Effector memory CD8-positive, alpha-beta T cell (primary cell): ENCODE measurements around the gene EPHA10.
"Not testable (repeated sequence)": the region's sequence is repeated elsewhere in the genome, so short reads cannot be mapped to it uniquely, and the experiment has no call there.

Source experiments
- ATAC-seq: fragments of 150-1000 bp; cut with Tn5 transposase; replicated peaks from 2 replicates; pipeline ENCODE4 v1.10.0; 2021; ENCODE audit warnings: mild to moderate bottlenecking, moderate library complexity
- DNase-seq, 3 experiments: peaks; one replicate each; pipeline ENCODE4 v3.0.0; 2021
- H3K27ac Mint-ChIP-seq, 2 donors: one replicate each; pipeline ENCODE4 v1.8.0; 2022; ENCODE audit warnings: mild to moderate bottlenecking in 2 of 2, mixed read lengths in 2 of 2, moderate library complexity in 2 of 2
- H3K27me3 Mint-ChIP-seq, 2 donors: one replicate each; pipeline ENCODE4 v1.8.0; 2022; ENCODE audit warnings: mixed read lengths in 2 of 2
- H3K36me3 Mint-ChIP-seq: one replicate; pipeline ENCODE4 v1.8.0; 2022; ENCODE audit warnings: mild to moderate bottlenecking, moderate library complexity, mixed read lengths; ENCODE audit not compliant: insufficient read depth
- H3K4me1 Mint-ChIP-seq, 2 donors: one replicate each; pipeline ENCODE4 v1.8.0; 2022; ENCODE audit warnings: low read depth in 2 of 2, mixed read lengths in 2 of 2
- H3K4me3 Mint-ChIP-seq, 2 donors: one replicate each; pipeline ENCODE4 v1.8.0; 2022; ENCODE audit warnings: mild to moderate bottlenecking in 2 of 2, mixed read lengths in 2 of 2, moderate library complexity in 2 of 2
- H3K9me3 Mint-ChIP-seq, 2 donors: one replicate each; pipeline ENCODE4 v1.8.0; 2022; ENCODE audit warnings: mixed read lengths in 2 of 2

Gene EPHA10

GRCh38 chr1:37737975-37738374, 26.9 kb downstream of the EPHA10 start:
- not testable (repeated sequence) for ATAC-seq, H3K36me3 Mint-ChIP-seq, H3K27ac Mint-ChIP-seq, H3K4me3 Mint-ChIP-seq, DNase-seq, H3K4me1 Mint-ChIP-seq, H3K9me3 Mint-ChIP-seq
- H3K27me3 Mint-ChIP-seq, result peaks cover 36 to 74% of the 10 kb centered on the region in 2 donors

GRCh38 chr1:37734629-37735591, 30.0 kb downstream of the EPHA10 start:
- Mint-ChIP-seq H3K9me3 (no peaks in the 10 kb centered on the region), H3K4me1 (peaks cover 0 to 2% of the 10 kb centered on the region in 2 donors), H3K4me3 (no peak overlapping the region), H3K27me3 (peaks cover 18 to 71% of the 10 kb centered on the region in 2 donors), H3K36me3 (no peaks in the 10 kb centered on the region), H3K27ac (peak overlapping the region in 1 of 2 donors; percentile 41)
- ATAC-seq (no peak), DNase-seq (no peak)

- H3K9me3 Mint-ChIP-seq, result no peaks in the 10 kb centered on the region
- DNase-seq (no peak), ATAC-seq (no peak)
- peaks cover 0 to 2% of the 10 kb centered on the region in 2 donors for H3K4me1 Mint-ChIP-seq
- no peaks in the 10 kb centered on the region for H3K36me3 Mint-ChIP-seq
- H3K27ac Mint-ChIP-seq, result no peak overlapping the region
- peaks cover 33 to 75% of the 10 kb centered on the region in 2 donors for H3K27me3 Mint-ChIP-seq
- H3K4me3 Mint-ChIP-seq, result no peak overlapping the region
Observed at GRCh38 chr1:37732111-37732780, 32.7 kb downstream of the EPHA10 start.

GRCh38 chr1:37731312-37732019, 33.5 kb downstream of the EPHA10 start:
- peaks cover 0 to 2% of the 10 kb centered on the region in 2 donors for H3K4me1 Mint-ChIP-seq
- peaks cover 33 to 70% of the 10 kb centered on the region in 2 donors for H3K27me3 Mint-ChIP-seq
- no peak for ATAC-seq
- no peaks in the 10 kb centered on the region for H3K36me3 Mint-ChIP-seq
- no peak overlapping the region for H3K27ac Mint-ChIP-seq
- H3K9me3 Mint-ChIP-seq, result no peaks in the 10 kb centered on the region
- DNase-seq, result no peak
- H3K4me3 Mint-ChIP-seq, result no peak overlapping the region

- H3K36me3 Mint-ChIP-seq, result no peaks in the 10 kb centered on the region
- H3K9me3 Mint-ChIP-seq, result no peaks in the 10 kb centered on the region
- ATAC-seq, result no peak
Observed at GRCh38 chr1:37730376-37730775, 34.5 kb downstream of the EPHA10 start.

GRCh38 chr1:37728416-37728815, 36.5 kb downstream of the EPHA10 start:
- Mint-ChIP-seq H3K27me3 (peaks cover 45 to 72% of the 10 kb centered on the region in 2 donors), H3K4me3 (no peak overlapping the region), H3K4me1 (no peaks in the 10 kb centered on the region), H3K27ac (no peak overlapping the region), H3K9me3 (no peaks in the 10 kb centered on the region), H3K36me3 (no peaks in the 10 kb centered on the region)
- DNase-seq (no peak), ATAC-seq (no peak)

More at GRCh38 chr1:37730376-37730775, 34.5 kb downstream of the EPHA10 start:
- H3K27me3 Mint-ChIP-seq, result peaks cover 42 to 72% of the 10 kb centered on the region in 2 donors
- peaks cover 0 to 2% of the 10 kb centered on the region in 2 donors for H3K4me1 Mint-ChIP-seq
- H3K4me3 Mint-ChIP-seq, result no peak overlapping the region
- H3K27ac Mint-ChIP-seq, result no peak overlapping the region
- DNase-seq, result no peak

DNA sequence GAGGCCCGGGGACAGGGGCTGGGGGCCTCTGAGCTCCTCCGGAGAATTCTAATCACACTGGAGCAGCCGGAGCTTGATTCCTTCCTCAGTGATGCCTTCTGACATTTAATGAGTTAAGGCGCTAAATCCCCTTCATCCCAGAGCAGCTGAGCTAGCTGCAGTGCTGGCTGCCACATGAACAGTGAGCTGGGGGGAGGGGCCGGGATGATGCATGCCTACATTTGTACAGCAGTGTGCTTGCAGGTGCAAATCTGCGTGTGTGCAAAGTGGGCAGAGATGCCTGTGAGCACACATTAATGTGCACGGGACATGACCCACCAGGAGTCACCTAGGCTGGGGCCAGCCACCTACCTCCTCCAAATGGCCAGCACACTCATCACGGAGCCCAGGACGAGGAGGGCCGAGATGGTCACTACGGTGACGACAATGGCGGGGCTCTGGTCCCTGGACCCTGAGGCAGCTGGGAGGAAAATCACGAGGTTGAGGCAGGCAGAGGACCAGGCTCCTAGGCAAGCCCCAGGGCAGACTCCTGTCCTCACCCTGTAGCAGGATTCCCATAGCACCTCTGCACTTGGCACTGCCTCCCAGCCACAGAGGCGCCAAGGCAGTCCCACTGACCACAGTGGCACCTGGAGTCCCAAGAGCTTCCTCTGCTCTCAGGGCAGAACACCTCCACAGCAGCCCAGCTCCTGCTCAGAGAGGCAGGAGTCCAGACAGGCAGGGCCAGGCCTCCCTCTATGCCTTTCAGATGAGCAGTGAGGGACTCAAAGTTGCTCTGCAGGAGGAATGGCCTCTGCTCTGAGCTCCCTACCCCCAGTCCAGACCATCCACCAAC, 38.0 kb downstream of the EPHA10 start:
- Mint-ChIP-seq H3K27ac (no peak overlapping the region), H3K27me3 (peaks cover 41 to 59% of the 10 kb centered on the region in 2 donors), H3K9me3 (no peaks in the 10 kb centered on the region), H3K36me3 (no peaks in the 10 kb centered on the region), H3K4me1 (no peaks in the 10 kb centered on the region), H3K4me3 (no peak overlapping the region)
- no peak for ATAC-seq
- DNase-seq, result no peak

DNA sequence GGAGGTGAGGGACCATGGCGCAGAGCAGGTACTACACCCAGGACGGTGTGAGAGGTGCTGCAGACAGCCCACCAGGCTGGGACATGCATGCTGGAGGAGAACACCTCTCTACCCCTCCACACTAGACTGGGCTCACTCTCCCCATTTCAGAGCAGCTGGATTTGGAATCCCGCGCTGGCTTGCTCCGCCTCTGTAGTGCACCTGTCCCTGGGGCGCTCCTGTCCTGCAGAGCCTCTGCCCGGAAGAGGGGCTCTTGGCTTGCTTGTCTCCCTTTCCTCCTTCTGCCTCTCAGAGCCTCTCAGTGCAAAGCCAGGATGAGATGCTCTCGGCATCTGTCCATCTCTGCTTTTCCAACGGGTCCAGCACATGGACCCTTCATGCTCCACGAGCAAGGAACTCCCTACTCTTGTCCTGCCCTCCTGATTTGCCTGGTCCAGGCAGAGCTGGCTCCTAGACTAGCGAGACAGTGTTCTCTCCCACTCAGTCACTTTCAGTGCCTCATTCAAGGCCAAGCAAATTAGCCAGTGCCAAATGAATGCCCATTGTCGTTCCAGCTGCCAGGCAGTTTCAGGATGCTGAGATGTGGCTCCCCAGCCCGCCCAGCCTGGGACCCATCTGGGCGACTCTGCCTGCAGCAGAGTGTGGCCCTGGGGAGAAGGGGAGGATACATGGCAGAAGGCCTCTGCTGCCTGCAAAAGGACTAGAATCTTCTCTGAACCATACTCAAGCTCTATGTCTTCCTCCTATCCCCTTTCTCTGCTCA, 38.9 kb downstream of the EPHA10 start:
- no peak overlapping the region for H3K27ac Mint-ChIP-seq
- DNase-seq (no peak), ATAC-seq (no peak)
- peaks cover 41 to 50% of the 10 kb centered on the region in 2 donors for H3K27me3 Mint-ChIP-seq
- no peak overlapping the region for H3K4me3 Mint-ChIP-seq
- no peaks in the 10 kb centered on the region for H3K9me3 Mint-ChIP-seq
- H3K4me1 Mint-ChIP-seq, result no peaks in the 10 kb centered on the region
- no peaks in the 10 kb centered on the region for H3K36me3 Mint-ChIP-seq

DNA sequence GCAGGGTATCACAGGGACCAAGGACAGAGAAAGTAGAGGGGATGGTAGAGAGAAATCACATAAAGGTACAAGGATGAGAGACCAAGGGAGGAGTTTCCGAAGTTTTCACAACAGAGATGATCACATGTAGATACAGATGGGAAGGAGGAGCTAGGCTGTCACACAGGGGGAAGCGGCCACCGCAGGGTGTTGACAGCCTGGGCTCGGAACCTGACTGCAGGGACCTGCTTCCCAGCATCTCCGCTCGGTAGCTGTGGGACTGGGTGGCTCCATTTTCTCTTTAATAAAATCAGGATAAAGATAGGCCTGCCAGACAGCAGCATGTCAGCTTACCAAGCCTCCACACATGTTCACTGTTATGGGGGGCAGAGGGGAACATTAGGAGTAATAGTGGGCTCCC, 40.3 kb downstream of the EPHA10 start:
- H3K27ac Mint-ChIP-seq, result peak overlapping the region in 1 of 2 donors; percentile 42
- no peaks in the 10 kb centered on the region for H3K9me3 Mint-ChIP-seq
- no peak for ATAC-seq
- no peaks in the 10 kb centered on the region for H3K4me1 Mint-ChIP-seq
- peaks cover 41 to 51% of the 10 kb centered on the region in 2 donors for H3K27me3 Mint-ChIP-seq
- H3K36me3 Mint-ChIP-seq, result no peaks in the 10 kb centered on the region
- DNase-seq, result no peak
- no peak overlapping the region for H3K4me3 Mint-ChIP-seq

DNA sequence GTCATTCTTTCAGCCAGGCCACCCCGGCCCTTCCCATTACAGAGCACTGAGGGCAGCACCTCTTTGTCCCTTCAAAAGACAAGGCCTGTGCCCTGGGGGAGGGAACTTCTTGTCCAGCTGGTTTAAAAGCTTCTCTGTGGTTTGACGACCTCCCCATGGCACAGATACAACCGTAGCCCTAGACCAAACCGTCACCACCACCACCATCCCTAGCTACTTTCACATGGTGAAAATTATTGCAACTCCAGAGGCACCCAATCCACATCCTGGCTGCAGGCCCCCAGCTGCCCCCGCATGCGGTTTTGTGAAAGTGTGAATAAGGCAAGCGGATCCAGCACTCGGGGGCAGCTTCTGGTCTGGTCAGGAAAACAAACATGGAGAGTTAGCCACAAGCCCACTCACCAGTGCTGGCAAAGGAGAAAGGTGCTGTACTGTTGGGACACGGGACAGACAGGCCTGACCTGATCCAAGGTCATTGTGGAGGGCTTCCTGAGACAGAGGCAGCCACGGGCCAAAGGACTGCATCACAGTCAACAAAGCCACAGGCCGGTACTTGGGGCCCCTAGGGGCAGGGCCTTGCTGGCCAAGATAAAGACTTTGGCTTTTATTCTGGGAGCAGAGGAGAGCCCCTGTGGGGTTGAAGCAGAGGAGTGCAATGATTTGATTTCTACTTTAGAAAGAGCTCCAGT, 41.4 kb downstream of the EPHA10 start:
- H3K27me3 Mint-ChIP-seq, result peaks cover 45 to 57% of the 10 kb centered on the region in 2 donors
- no peak overlapping the region for H3K4me3 Mint-ChIP-seq
- no peaks in the 10 kb centered on the region for H3K36me3 Mint-ChIP-seq
- H3K4me1 Mint-ChIP-seq, result no peaks in the 10 kb centered on the region
- no peaks in the 10 kb centered on the region for H3K9me3 Mint-ChIP-seq
- no peak overlapping the region for H3K27ac Mint-ChIP-seq
- DNase-seq (no peak), ATAC-seq (no peak)

DNA sequence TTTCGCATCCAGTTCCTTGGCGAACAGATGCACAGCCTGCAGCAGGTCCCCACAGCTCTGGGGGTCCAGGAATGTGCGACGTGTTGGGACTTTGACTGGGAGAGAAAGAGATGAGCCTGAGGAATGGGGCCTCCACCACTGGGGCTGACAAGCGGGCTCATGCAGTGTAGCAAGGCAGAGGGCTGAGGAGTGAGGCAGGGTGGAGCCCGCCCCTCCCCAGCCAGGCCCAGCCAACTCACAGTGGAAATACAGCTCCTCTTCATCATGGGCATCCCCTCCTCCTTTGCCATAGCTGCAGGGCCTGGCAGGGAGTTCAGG, 41.9 kb downstream of the EPHA10 start:
- Mint-ChIP-seq H3K36me3 (no peaks in the 10 kb centered on the region), H3K9me3 (no peaks in the 10 kb centered on the region), H3K4me3 (no peak overlapping the region), H3K4me1 (no peaks in the 10 kb centered on the region), H3K27ac (no peak overlapping the region), H3K27me3 (peaks cover 40 to 57% of the 10 kb centered on the region in 2 donors)
- no peak for DNase-seq
- no peak for ATAC-seq
